Right lobe of liver (tissue), 4 donors: ENCODE measurements around the gene ARHGAP32.

Source experiments
- CTCF ChIP-seq, 4 donors: fragments of 200-600 bp in 3 of 4; fragments of 450-650 bp in 1 of 4; IDR thresholded peaks; one replicate each; pipeline versions ENCODE4 v1.5.1 to v1.8.0; 2016 to 2022; ENCODE audit warnings: antibody characterized with exemption in 4 of 4, mild to moderate bottlenecking in 2 of 4
- POLR2A ChIP-seq: fragments of 450-650 bp; IDR thresholded peaks from one replicate; pipeline ENCODE4 v1.6.1; 2017; ENCODE audit warnings: antibody characterized with exemption, mild to moderate bottlenecking
- donor health status: DM: no; HTN: no; CAD: no.
- donor health status: DM: no; HTN: no; CAD: no.
- donor health status: DM: no; HTN: yes; CAD: no.

DNA sequence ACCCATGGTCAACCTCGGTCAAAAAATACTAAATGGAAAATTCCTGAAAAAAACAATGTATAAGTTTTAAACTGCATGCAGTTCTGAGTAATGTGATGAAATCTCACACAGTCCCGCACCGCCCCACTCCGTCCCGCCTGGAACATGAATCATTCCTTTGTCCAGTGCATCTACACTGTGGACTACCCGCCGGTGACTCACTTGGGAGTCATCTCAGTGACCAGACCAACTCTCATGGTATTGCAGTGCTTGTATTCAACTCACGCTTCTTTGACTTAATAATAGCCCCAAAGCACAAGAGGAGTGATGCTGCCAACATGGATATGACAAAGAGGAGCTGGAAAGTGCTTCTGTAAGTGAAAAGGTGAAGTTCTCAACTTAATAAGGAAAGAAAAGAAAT, 48.8 kb downstream of the ARHGAP32 start:
- TF ChIP-seq CTCF (IDR thresholded peaks at IDR 0.05), result no peak
- TF ChIP-seq POLR2A, result no peak
